ENCODE data around the gene WNT2. TPM values are rescaled to one million over a fixed set of nuclear protein-coding genes. Genes with fewer than 3 reads are reported as not detected.

WNT2 gene
- total RNA-seq, 1 donor, result under 0.01 TPM

- H3K4me3 ChIP-seq (ENCODE audit: low read length), result no peak overlapping the region
- H3K9me3 ChIP-seq (ENCODE audit: low read depth, low read length), result no peaks in the 10 kb centered on the region
- H3K4me1 ChIP-seq (ENCODE audit: insufficient read depth, low read length), result no peaks in the 10 kb centered on the region
- no peaks in the 10 kb centered on the region for H3K27me3 ChIP-seq (ENCODE audit: insufficient read depth, low read length)
Observed at GRCh38 chr7:117229350-117229749, 93.5 kb downstream of the WNT2 start.

GRCh38 chr7:117227091-117227490 lies 95.8 kb downstream of the WNT2 start:
- Histone ChIP-seq H3K9me3 (ENCODE audit: low read depth, low read length) (no peaks in the 10 kb centered on the region), H3K4me1 (ENCODE audit: insufficient read depth, low read length) (no peaks in the 10 kb centered on the region), H3K4me3 (ENCODE audit: low read length) (no peak overlapping the region), H3K27me3 (ENCODE audit: insufficient read depth, low read length) (no peaks in the 10 kb centered on the region)

GRCh38 chr7:117225536-117225935 lies 97.3 kb downstream of the WNT2 start:
- Histone ChIP-seq H3K27me3 (ENCODE audit: insufficient read depth, low read length) (no peaks in the 10 kb centered on the region), H3K4me1 (ENCODE audit: insufficient read depth, low read length) (no peaks in the 10 kb centered on the region), H3K4me3 (ENCODE audit: low read length) (no peak overlapping the region), H3K9me3 (ENCODE audit: low read depth, low read length) (no peaks in the 10 kb centered on the region)

Other genes with a start within 250 kb of the WNT2 start
- gene ASZ1, start 104.4 kb upstream of the WNT2 start, total RNA-seq, result not detected
- gene CFTR, start 157.0 kb upstream of the WNT2 start, total RNA-seq, result not detected

Measured in mononuclear cell (primary cell).